ENCODE measurements around the gene ZNF660.
"Not testable (repeated sequence)": the region's sequence is repeated elsewhere in the genome, so short reads cannot be mapped to it uniquely, and the experiment has no call there.

ZNF660 gene

DNA sequence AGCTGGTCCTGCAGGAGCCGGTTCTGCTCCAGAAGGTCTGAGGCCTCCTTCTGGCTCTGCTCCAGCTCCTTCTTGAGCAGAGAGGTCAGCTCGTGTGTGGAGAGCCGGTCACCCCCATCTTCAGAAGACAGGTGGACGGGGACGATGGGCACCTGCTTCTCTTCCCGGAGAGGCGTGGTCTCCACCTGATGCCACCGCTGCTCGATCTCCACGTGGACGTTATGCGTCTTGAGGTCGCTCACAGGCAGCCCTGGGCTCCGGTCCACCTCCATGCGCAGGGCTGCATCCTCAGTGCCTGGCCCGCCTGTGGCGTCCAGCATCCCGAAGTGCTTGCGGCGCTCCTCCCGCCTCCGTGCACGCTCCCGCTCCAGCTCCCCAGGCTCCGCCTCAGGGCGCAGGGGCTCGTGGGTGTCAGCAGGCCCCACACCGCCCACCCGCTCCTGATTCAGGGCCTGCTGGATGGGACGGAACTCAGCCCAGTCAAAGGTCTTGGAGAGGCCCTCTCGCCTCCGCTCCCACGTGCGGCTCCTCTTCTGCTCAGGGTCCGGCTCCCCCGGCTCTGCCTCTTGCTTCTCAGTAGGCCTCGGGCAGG lies 5.7 kb upstream of the ZNF660 start:
- not testable (repeated sequence) for H3K4me3 ChIP-seq (ENCODE audit: low read depth, low read length); DNase-seq (ENCODE audit: low read depth)

GRCh38 chr3:44579749-44580148 lies 5.0 kb upstream of the ZNF660 start:
- H3K4me3 ChIP-seq (ENCODE audit: low read depth, low read length); DNase-seq (ENCODE audit: low read depth): not testable (repeated sequence)

GRCh38 chr3:44580971-44581370 lies 3.8 kb upstream of the ZNF660 start:
- H3K4me3 ChIP-seq (ENCODE audit: low read depth, low read length); DNase-seq (ENCODE audit: low read depth): not testable (repeated sequence)

GRCh38 chr3:44596621-44597020 lies 11.9 kb downstream of the ZNF660 start:
- TF ChIP-seq POLR2A (IDR thresholded peaks at IDR 0.05; ENCODE audit: extremely low read depth, insufficient read length) (no peak), MYC (IDR thresholded peaks at IDR 0.05; ENCODE audit: low read depth, low read length) (no peak)
- TF ChIP-seq, protein P1, sequence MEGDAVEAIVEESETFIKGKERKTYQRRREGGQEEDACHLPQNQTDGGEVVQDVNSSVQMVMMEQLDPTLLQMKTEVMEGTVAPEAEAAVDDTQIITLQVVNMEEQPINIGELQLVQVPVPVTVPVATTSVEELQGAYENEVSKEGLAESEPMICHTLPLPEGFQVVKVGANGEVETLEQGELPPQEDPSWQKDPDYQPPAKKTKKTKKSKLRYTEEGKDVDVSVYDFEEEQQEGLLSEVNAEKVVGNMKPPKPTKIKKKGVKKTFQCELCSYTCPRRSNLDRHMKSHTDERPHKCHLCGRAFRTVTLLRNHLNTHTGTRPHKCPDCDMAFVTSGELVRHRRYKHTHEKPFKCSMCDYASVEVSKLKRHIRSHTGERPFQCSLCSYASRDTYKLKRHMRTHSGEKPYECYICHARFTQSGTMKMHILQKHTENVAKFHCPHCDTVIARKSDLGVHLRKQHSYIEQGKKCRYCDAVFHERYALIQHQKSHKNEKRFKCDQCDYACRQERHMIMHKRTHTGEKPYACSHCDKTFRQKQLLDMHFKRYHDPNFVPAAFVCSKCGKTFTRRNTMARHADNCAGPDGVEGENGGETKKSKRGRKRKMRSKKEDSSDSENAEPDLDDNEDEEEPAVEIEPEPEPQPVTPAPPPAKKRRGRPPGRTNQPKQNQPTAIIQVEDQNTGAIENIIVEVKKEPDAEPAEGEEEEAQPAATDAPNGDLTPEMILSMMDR (IDR thresholded peaks at IDR 0.05; ENCODE audit: low read depth, low read length): no peak
- TF ChIP-seq, protein P2, sequence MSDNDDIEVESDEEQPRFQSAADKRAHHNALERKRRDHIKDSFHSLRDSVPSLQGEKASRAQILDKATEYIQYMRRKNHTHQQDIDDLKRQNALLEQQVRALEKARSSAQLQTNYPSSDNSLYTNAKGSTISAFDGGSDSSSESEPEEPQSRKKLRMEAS (IDR thresholded peaks at IDR 0.05; ENCODE audit: low read depth, low read length): no peak
- no peak overlapping the region for H3K4me3 ChIP-seq (ENCODE audit: low read depth, low read length)
- DNase-seq (ENCODE audit: low read depth): no peak

- DNase-seq (ENCODE audit: low read depth): no peak
- no peak overlapping the region for H3K4me3 ChIP-seq (ENCODE audit: low read depth, low read length)
- TF ChIP-seq, protein P2 (IDR thresholded peaks at IDR 0.05; ENCODE audit: low read depth, low read length): no peak
- TF ChIP-seq, protein P1 (IDR thresholded peaks at IDR 0.05; ENCODE audit: low read depth, low read length): no peak
- no peak for TF ChIP-seq MYC (IDR thresholded peaks at IDR 0.05; ENCODE audit: low read depth, low read length)
- no peak for TF ChIP-seq POLR2A (IDR thresholded peaks at IDR 0.05; ENCODE audit: extremely low read depth, insufficient read length)
Observed at GRCh38 chr3:44601749-44602148, 17.0 kb downstream of the ZNF660 start.

DNA sequence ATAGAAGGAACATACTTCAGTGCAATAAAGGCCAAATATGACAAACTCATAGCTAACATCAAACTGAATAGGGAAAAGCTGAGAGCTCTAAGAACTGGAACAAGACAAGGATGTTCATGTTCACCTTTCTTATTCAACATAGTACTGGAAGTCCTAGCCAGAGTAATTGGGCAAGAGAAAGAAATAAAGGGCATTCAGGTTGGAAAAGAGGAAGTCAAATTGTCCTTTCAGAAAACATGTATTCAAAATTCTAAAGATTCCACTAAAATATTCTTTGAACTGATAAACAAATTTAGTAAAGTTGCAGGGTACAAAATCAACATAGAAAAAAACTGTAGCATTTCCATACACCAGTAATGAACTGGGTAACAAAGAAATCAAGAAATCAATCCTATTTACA lies 27.9 kb downstream of the ZNF660 start:
- no peak for TF ChIP-seq POLR2A (IDR thresholded peaks at IDR 0.05; ENCODE audit: extremely low read depth, insufficient read length)
- TF ChIP-seq, protein P1 (IDR thresholded peaks at IDR 0.05; ENCODE audit: low read depth, low read length): no peak
- TF ChIP-seq, protein P2 (IDR thresholded peaks at IDR 0.05; ENCODE audit: low read depth, low read length): no peak
- TF ChIP-seq MYC (IDR thresholded peaks at IDR 0.05; ENCODE audit: low read depth, low read length): no peak
- DNase-seq (ENCODE audit: low read depth): no peak
- no peak overlapping the region for H3K4me3 ChIP-seq (ENCODE audit: low read depth, low read length)

DNA sequence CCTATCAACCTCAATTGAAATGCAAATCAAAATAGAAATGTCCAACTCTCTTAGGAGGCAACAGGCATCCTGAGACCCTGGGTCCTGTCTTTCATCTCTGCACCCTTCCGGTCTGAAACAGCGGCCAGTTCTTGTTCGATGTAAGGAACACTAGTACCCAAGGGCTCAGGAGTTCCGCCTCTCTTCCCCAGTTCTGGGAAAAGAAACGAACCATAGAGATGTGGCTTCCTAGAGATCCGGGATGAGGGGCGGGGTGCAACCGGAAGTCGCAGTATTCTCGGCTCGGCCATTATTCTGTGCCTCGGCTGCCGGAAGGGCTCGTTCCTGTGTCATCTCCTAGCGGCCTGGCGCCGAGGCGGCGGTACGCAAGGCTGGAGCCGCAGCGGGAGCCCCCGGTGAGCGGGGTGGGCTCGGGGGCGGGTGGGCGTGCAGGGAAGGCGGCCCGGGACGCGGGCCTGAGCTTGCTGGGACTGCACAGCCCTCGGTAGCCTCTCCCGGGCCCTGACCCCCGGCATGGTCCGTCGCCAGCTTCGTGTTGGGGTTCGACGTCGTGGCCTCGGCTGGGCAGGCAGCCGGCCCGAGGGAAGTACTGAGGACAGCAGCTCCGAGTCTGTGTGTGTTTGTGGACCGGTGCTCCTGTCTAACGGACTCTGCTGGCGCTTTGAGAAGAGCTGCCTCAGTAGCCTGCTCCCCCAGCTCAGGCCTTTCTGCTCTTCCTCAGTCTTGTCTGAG lies 40.2 kb downstream of the ZNF660 start, which contains the start of gene ZNF197:
Gene ZNF197 (plus strand): TSS at position 288 of the 732 bp plus-strand sequence. CDS start 4,119 bp downstream, outside the sequence.
- H3K4me3 ChIP-seq (ENCODE audit: low read depth, low read length): peak within 1 kb of the TSS; percentile 90
- peak; percentile 91 for DNase-seq (ENCODE audit: low read depth)
- TF ChIP-seq, protein P1 (IDR thresholded peaks at IDR 0.05; ENCODE audit: low read depth, low read length): no peak
- TF ChIP-seq POLR2A (IDR thresholded peaks at IDR 0.05; ENCODE audit: extremely low read depth, insufficient read length): peak; percentile 49
- peak; percentile 60; the same call in 1 of the 2 replicates for TF ChIP-seq MYC (IDR thresholded peaks at IDR 0.05; ENCODE audit: low read depth, low read length)
- TF ChIP-seq, protein P2 (IDR thresholded peaks at IDR 0.05; ENCODE audit: low read depth, low read length): peak; percentile 50

Measured in NB4 (cell line).